Endothelial cell of hepatic sinusoid (primary cell): ENCODE measurements around the gene ST8SIA1.

ENCODE experiments used
- in situ Hi-C: cut with HindIII; loops from 2 replicates; pipeline ENCODE4 v1.10.0; 2017; ENCODE audit warnings: low sequenced_read_pairs

Gene ST8SIA1

DNA sequence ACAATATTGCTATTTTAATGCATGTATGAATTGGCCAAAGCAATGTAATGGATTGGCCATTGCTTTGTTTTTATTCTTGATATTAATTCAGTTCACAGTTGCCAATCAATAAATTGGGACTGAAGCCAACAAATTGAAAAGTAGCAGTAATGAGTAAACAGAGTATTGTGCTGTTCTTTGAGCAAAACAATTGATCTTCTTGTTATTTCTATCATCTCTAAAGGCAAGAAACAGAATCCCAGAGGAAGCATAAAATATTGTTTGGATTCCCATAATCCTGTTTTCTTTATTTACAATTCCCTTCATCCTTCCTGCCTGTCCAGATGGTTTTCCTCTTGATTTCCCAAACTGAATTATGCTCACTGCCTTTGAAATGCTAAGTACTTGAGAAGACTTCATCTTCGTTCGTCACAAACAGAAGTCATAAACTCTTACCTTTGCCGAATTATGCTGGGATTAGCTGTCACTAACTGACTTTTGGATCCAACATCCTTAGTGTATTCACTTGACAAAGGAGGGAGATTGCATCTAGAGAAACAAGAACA is 85.9 kb downstream of the ST8SIA1 start:
- in situ Hi-C loops = no loop called here

DNA sequence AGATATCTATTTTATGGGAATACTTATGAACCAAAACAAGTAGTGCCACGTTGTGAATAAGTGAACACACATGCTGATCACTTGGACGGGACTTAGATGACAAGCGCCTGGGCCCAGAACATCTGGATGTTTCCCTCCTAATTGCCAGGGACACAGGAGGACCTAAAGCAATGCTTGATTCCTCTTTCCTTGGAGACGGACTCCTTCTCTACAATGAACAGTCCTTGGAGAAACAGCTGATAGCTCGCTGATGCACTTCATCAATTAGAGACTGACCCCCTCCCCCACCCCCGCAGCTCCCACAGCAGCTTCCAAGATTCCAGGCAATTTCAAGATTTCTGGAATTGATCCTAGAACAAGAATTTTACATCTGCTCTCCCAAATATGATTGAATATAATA is 86.4 kb downstream of the ST8SIA1 start:
- in situ Hi-C loops = no loop called here

DNA sequence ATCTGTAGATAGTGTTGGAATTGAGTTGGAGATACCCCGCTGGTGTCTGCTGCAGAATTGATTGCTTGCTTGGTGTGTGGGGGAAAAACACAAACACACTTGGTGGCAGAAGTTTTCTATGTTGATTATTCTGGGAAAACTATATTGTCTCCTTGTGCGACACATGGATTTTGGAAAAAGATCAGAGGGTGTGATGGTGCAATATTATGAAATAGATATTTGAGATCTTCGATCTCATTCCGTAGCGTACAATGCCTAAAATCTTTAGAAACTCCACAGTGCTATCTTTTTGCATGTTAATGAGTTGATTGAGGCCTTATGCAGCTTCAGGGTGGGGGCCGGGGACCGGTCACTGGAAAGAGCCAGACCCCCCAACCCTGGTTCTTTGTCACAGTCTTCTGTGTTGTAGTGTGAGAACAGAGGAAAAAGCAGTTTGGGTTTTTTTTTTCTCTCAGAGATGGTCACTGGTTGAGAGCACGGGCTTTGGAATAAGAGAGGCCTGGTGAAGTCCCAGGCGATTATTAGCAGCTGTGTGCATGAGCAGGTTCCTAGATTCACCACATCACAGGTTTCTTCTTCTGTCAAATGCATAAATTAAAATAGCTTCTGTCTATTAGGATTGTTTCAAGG is 88.2 kb downstream of the ST8SIA1 start:
- in situ Hi-C loops = no loop called here

DNA sequence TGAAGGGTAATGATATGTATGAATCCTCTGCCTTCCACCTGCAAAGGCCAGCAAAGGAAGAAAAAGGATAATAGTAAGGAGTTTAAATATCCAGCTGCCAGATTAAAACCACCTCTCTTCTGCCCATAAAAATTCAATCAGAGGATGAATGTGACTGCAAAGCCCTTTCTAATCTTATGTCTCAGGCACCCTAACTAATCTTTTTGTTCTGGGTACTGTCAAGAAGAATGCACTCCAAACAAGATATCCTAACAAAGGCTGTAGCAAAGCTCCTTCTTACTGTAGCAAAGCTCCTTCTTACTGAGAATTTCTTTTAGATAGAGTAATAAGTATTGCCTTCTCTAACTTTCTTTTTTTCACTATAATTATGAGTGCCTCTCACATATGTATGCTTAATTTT is 91.8 kb downstream of the ST8SIA1 start:
- in situ Hi-C loops = no loop called here

DNA sequence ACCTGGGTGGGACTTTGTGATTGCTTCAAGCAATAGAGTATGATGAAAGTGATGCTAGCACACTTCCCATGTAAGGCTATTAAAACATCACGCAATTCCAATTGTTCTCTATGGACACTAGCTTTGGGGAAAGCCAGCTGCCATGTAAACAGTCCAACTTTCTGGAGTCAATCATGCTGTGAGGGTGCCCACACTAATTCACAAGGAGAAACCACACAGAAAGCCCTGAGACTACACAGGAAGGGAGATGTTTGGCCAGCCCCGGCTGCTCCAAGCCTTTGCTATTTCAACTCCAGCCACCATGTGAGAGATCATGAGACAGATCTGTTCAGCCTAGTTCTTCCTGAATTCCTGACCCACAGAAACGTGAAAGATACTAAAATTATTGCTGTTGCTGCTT is 96.3 kb downstream of the ST8SIA1 start:
- in situ Hi-C loops = no loop called here

DNA sequence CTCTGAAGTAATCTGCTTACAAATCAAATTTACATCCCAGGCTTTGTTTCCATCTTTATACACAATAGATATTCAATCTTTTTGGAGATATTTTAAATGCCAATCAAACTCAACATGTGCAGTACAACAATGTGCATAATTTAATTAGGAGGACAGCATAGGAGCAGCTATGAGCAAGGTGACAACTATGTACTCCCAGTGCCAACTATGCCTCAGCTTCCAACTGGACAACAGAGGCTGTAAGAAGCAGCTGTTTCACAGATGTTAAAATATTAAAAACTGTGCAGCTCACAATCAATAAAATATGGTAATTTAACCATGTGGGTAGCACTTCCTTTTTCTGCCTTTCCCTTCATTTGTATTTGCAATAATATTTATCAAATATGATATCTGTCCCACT is 99.9 kb downstream of the ST8SIA1 start:
- in situ Hi-C loops = no loop called here

DNA sequence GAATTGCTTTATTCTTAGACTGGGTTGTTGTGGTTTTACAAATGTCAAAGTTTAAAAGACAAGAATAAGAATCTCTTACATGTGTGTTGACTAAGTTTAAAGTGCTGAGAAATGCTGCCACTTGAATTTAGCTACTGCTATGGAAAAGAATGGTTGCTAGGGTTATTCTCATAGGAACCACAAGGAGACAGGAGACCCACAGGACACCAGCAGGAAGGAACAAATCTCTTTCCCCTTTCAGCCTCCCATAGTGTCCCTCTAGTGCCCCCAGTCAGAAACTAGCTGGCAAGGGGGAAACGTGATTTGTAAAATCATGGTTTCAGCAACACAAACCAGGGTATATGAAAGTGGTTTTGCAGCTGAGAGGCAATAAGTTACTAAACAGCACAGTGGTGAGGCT is 102.7 kb downstream of the ST8SIA1 start:
- in situ Hi-C loops = no loop called here

DNA sequence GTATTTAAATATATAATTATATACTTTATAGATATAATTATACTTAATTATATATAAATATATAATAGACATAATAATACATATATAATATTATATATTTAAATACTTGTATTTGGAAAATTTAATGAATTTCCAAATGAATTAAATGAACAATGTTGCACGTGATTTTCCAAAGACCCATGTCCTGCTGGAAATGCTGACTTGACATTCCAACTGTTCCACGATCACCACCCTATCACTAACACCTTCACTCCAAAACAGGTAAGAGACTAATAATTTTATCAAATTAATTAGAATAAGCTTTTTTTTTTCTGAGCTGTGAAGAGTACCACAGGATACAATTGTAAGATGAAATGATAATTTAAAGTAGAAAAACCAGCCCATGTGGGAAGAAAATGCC is 103.4 kb downstream of the ST8SIA1 start:
- in situ Hi-C loops = no loop called here

DNA sequence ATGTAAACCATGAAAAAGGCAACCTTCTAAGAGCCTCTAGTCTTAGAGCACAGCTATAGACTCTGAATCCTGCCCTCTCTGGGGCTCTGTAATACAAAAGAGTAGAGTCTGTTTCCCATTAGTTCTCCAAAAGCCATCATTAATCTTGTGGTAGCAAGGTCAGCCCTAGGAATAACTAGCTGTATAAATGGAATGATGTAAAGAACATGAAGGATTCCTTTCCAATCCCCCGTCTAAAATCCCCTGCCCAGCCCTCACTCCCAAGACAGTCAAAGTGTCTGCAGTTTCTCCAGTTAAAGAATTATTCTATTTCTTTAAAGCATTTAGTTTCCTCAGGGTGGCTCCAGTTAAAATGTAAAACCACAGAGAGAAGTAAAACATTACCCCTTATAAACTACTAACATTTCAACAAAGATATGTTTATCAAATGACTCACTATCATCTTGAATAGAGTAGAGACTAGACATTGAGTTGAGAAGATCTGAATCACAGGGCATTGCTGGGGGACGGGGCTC is 104.2 kb downstream of the ST8SIA1 start:
- in situ Hi-C loops = no loop called here

DNA sequence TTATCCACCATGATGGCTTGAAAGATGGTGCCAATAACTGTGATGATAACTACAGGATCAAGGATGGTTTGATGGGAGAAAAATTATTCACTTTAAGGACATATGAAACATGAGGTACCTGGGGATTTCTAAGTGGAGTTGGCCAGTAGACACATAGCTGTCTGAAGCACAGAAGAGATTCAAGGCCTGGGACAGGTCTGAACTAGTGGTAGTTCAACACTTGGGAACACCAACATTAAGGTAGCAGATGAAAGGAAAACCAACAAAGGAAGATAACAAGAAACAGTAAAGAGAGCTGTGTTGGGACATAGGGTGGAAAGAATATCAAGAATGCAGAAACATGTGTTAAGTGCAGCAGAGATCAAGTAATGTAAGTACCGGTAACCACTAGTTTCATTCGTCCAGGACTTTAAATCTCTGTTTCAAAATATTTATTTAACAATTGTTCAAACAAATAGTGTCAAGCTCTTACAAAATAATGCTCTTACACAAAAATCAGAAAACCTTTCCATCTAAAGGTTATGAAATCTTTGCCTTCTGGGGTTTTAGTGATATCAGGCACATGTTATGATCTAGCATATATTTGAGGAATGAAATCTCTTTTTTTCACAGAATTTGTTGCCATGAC is 104.7 kb downstream of the ST8SIA1 start:
- in situ Hi-C loops = no loop called here

DNA sequence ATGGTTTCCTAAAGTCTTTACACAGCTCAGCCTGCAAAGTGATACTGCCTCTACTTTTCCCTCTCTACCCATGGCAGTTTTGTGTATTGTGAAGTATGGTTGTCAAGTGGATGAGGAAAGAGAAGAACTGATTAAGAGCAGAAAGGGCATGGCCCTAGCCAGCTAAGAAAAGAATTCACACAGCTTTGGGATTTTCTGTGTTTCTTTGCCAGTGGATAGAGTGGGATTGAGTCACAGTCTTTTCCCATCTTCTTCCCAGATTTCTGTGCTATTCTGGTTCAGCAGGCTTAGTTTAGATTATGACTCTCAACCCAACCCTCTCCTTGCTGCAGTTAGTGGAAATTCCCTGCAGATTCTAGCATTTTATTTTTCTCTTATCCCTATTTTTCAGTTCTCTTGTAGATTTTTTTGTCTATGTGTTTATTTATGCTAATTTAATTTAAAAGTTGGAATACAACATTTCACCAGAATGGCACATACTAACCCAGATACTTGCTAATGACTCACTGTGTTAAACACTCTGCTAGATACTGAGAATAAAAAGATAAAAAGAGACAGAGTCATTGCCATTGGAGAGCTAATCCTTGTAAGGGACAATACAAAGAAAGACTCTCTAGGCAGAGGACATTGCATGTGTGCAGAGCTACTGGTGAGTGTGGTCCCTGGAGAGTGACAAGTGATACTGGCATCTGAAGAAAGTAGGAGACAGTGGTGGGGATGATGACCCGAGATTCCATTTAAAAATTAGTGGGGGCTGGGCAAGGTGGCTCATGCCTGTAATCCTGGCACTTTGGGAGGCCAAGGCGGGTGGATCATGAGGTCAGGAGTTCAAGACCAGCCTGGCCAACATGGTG is 106.3 kb downstream of the ST8SIA1 start:
- in situ Hi-C loops = no loop called here

DNA sequence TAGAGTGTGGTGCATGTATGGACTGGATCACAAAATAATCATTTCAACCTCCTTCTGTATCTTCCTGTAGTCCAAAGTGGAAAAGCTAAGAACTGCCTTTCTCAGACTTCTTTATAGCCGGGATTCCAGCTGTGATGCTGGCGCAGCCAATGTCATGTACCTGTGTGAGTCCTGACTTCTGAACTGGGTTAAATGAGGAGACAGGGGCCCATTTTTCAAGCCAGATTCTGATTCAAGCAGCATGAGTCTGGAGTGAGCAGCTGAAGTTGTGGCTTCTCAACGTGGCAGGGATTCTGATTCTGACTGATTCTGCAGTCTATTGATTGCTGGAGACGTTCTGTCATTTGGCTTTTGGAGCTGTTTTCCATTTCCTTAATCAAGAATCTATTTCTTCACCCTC is 111.2 kb downstream of the ST8SIA1 start:
- in situ Hi-C loops = no loop called here

DNA sequence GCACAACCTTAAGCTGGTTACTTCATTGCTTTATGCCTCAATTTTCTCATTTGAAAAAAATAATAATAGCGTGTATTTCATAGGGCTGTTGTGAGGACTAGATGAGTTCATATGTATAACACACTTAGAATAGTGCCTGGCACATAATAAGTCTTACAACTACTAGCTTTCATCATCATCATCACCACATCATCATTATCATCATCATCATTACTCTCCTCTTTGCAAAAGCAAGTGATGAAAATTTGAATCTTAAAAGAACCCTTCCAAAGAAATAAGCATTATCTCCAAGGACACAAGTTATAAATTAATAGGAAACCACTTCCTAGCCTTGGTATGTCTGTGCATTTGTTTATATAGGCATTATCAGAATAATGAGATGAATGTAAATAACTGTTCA is 117.0 kb downstream of the ST8SIA1 start:
- in situ Hi-C loops = no loop called here

DNA sequence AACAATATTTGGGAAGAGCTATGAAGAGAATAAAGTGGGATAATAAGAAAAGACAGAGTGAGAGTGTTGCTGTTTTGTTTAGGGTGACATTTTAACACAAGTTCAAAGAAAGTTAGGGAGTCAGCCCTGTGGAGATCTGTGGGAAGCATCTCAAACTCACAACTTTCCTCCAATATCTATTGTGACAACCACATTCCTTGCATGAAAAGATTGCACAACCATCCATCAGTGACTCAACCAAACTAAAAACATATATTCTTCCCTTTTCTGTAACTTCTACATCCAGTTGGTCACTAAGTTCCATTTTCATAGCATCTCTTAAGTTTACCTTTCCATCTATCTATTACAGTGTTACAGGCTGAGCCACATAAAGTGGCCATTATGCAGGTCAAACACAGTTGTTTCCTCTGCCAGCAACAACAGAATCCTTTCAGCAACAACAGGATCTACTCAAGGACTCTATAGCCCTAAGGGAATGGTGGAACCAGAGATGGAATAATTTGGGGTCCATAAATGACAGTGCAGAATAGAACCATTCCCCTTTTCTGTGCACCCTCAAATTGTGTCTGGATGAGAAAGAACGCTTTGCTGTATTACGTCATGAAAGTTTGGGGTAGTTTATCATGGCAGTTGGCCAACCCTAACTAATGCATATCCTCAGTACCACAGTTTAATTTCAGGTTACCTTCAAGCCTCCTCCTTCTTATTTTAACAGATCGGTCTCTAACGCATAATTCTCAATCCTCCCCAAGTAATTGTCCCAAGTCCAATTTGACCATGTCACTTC is 118.8 kb downstream of the ST8SIA1 start:
- in situ Hi-C loops = no loop called here

DNA sequence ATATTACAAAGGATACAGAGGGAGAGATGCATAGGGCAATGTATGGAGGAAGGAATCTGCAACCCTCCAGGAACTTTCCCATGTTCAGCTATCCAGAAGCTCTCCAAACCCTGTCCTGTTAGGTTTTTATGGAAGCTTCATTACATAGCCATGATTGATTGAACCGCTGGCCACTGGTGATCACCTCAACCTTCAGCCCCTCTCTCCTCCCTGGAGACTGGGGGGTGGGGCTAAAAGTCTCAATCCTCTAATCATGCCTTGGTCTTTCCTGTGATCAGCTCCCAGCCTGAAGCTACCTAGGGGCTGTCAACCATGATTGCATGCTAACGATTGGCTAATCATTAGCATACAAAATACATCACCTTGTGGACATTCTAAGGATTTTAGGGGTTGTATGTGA is 123.4 kb downstream of the ST8SIA1 start:
- in situ Hi-C loops = no loop called here

DNA sequence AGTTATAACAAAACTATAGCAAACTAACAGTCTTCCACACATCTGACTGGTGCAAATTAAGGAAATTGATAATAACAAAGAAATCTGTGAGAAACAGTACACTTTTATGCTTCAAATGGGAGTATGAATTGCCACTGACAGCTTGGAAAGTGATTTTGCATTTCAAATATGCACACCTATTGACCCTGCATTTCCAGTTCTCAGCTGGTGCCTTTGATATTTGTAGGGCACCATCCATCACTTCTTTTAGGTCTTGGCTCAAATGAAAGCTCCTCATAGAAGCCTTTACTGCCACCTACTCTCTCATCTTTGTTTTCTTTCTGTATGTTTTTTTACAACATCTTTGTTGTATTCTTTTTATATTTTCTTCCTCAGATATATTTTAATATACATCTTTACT is 125.1 kb downstream of the ST8SIA1 start:
- in situ Hi-C loops = no loop called here

DNA sequence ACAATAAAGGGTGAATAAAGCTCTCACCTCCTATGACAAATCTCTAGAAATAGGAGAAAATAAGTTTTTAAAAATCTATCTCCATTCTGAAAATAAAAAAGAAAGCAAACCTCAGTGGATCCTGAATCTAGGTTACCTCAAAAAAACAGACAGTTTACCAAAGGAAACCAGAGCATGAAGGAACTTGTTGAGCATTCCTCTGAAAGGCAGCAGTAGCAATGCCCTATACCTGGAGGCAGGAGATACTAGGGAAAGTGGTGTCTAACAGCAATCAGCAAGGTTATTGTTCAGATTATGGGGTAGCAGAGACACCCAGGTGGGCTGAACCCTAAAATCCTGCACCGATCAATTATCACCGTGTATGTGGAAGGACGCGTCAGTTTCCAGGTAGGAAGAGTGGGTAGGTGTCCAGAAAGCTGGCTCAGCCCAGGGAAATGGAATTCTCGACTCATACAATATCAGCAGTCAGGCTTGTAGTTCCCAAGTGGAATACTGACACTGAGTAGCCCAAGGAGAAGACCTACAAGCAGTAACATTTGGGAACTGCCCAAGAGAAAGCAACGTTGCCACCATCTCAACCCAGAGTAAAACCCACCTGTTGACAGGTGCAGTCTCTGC is 128.3 kb downstream of the ST8SIA1 start:
- in situ Hi-C loops = no loop called here

DNA sequence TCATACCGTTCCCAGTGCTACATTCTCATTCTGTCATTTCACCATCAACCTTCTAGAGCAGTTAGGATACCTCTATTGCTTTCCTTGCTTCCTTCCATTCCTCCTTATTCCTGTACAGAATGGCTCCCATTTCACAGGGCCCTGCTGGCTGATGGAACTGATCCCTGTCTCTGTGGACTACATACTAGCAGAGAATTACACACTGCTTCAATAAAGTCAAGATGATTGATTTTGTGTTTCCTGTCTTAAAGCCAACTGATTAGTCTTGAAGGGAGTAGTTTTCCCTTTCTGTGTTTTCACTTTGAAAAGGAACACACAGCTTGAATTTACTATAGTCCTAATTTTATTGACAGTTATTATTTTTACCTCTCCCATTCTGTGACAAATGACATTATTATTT is 130.1 kb downstream of the ST8SIA1 start:
- in situ Hi-C loops = no loop called here

DNA sequence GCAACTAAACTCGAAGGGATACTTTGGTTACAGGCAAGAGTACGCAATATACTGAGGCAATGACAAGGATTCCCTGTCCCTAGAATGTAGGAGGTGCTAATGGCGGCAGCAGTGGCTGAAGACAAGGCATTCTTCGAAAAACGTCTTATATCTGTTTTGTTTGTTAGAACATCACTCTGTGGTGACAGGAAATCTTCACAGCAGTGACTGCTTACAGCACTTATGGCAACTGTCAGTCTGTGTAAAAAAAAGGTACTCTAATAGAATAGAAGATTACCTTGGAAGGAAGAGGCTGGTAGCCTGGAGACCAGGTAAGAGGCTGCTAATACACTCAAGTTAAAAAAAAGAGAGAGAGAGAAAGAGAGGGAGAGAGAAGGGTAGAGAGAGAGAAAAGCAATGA is 131.7 kb downstream of the ST8SIA1 start:
- in situ Hi-C loops = no loop called here

DNA sequence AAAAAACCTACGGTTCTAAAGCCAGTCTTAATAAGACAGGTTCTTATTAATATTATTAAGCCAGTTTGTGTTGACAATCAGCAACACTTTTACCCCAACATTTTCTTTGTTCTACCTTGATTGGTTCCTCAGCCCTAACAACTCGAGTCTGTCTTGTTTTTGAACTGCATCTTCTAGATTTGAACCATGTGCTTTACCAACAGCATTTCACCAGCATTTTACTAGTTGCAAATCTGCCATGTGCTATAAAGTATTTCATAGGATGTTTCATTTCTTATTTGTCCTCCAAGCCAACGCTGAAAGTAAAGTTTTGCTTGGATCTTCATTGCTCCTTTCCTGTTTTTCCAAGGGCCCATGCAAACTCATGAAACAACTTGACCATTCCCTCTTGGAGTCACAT is 133.4 kb downstream of the ST8SIA1 start:
- in situ Hi-C loops = no loop called here
